Panc1 (cell line): ENCODE results near the gene ADCY3. TPM values are rescaled to one million over a fixed set of nuclear protein-coding genes. Genes with fewer than 3 reads are reported as not detected.

ENCODE experiments used
- ATAC-seq: fragments of 200-7000 bp; cut with Tn5 transposase; 2 replicates; pipeline ENCODE4 v1.9.1; 2020; ENCODE audit warnings: mild to moderate bottlenecking, moderate library complexity
- BruUV-seq: library from RNA; stranded (reverse); fragments of 400-500 nt; replicated peaks from 2 replicates; lab custom pipeline; 2021; lab: Mats Ljungman, UMichigan
- CTCF ChIA-PET: fragments of 300-600 bp; sonication (Branson Sonifier 250); formaldehyde crosslinking; loops from one replicate; lab custom pipeline; 2022; ENCODE audit warnings: antibody characterized with exemption; lab: Charles Lee
- POLR2A ChIA-PET: fragments of 300-600 bp; sonication (Branson Sonifier 250); formaldehyde crosslinking; loops from one replicate; lab custom pipeline; 2022; ENCODE audit warnings: antibody characterized with exemption; lab: Charles Lee
- DNase-seq: peaks from one replicate; pipeline ENCODE4 v3.0.0-alpha.2; 2010; ENCODE audit warnings: low read depth, low spot score
- H3K27ac ChIP-seq: 2 replicates; pipeline ENCODE4 v1.5.1; 2011; ENCODE audit warnings: mild to moderate bottlenecking, low read length, inconsistent platforms
- H3K27me3 ChIP-seq: fragments of 200-500 bp; sonication (Bioruptor generic); 2 replicates; pipeline ENCODE4 v1.6.0; 2014; ENCODE audit warnings: low read length, inconsistent platforms; ENCODE audit not compliant: control insufficient read depth, insufficient read depth
- H3K36me3 ChIP-seq: fragments of 200-500 bp; sonication (Bioruptor generic); 2 replicates; pipeline ENCODE4 v1.5.1; 2014; ENCODE audit warnings: inconsistent platforms, mild to moderate bottlenecking, low read length, moderate library complexity; ENCODE audit not compliant: control insufficient read depth, insufficient read depth
- H3K4me1 ChIP-seq: 2 replicates; pipeline ENCODE4 v1.5.1; 2011; ENCODE audit warnings: inconsistent platforms, mild to moderate bottlenecking, low read length, moderate library complexity; ENCODE audit not compliant: control insufficient read depth, insufficient read depth
- H3K4me3 ChIP-seq, 2 experiments: 2 replicates each; pipeline ENCODE4 v1.5.1; 2011 to 2012; ENCODE audit warnings: low read depth in 2 of 2, low read length in 2 of 2, mild to moderate bottlenecking in 2 of 2, inconsistent platforms in 1 of 2, moderate library complexity in 1 of 2
- H3K9me3 ChIP-seq: fragments of 200-500 bp; sonication (Bioruptor generic); 2 replicates; pipeline ENCODE4 v1.5.1; 2014; ENCODE audit warnings: low read depth, mild to moderate bottlenecking, inconsistent platforms, low read length, moderate library complexity; ENCODE audit not compliant: control insufficient read depth, insufficient read depth
- POLR2AphosphoS5 ChIP-seq: IDR thresholded peaks from 2 replicates; pipeline ENCODE4 v1.6.1; 2012; ENCODE audit warnings: mild to moderate bottlenecking, low read depth, low read length, moderate library complexity
- SIN3A ChIP-seq: IDR thresholded peaks from 2 replicates; pipeline ENCODE4 v1.6.1; 2012; ENCODE audit warnings: low read depth, mild to moderate bottlenecking, low read length, moderate library complexity, borderline replicate concordance; ENCODE audit not compliant: insufficient read depth
- TCF7L2 ChIP-seq: IDR thresholded peaks from 2 replicates; pipeline ENCODE4 v1.6.1; 2011; ENCODE audit warnings: mild to moderate bottlenecking, low read depth, low read length, inconsistent platforms
- in situ Hi-C: cut with HindIII; loops from 2 replicates; pipeline ENCODE4 v1.10.0; 2016; ENCODE audit warnings: low sequenced_read_pairs, low pct_unique_long_range_greater_than_20kb
- intact Hi-C: fragments of 100-400 bp; cut with micrococcal nuclease; formaldehyde crosslinking; loops from one replicate; pipeline ENCODE4 v1.10.0; 2022; ENCODE audit not compliant: unreplicated experiment
- total RNA-seq: library from RNA; stranded (reverse); gene quantifications from one replicate; pipeline ENCODE4 v1.2.1, GENCODE V29; 2021; ENCODE audit not compliant: unreplicated experiment
- TF ChIP-seq, protein P1 (sequence below), 2 experiments: IDR thresholded peaks; 2 replicates each; pipeline ENCODE4 v1.6.1; 2011 to 2012; ENCODE audit warnings: low read depth in 2 of 2, control low read depth in 1 of 2, low read length in 1 of 2, mild to moderate bottlenecking in 1 of 2, moderate library complexity in 1 of 2; ENCODE audit not compliant: insufficient read depth in 1 of 2
- TF ChIP-seq, protein P2 (sequence below): fragments of 450-650 bp; IDR thresholded peaks from 2 replicates; pipeline ENCODE4 v1.5.1; 2017; ENCODE audit warnings: mild to moderate bottlenecking

Gene ADCY3
- total RNA-seq, 1 experiment from 2014 or later: 34.1 TPM

DNA sequence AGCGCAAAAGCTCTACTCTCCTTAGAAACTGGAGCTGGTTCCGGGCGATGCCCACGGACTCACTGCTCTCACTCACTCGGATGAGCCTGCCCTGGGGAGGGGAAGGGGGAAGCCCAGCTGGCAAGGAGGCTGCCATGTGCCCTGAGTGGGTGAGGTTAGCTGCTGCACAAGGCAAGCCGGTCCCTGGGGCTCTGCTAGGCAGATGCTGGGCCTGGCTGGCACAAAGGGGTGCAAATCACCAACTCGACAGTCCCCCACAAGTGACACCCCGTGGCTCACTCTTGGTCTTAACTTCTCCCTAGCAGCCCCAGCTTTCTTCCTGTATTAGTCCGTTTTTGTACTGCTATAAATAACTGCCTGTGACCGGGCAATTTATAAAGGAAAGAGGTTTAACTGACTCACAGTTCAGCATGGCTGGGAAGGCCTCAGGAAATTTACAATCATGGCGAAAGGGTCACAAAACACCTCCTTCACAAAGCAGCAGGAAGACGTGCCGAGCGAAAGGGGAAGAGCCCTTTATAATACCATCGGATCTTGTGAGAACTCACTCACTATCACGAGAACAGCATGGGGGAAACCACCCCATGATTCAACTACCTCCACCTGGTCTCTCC is 33.2 kb downstream of the ADCY3 start:
- DNase-seq: no peak
- in situ Hi-C loops: no loop called here
- no peak; the same call in 1 of the 2 replicates for ATAC-seq
- H3K27me3 ChIP-seq: no peaks in the 10 kb centered on the region
- ChIA-PET CTCF (no interaction called here), POLR2A (no interaction called here)
- H3K9me3 ChIP-seq: no peaks in the 10 kb centered on the region
- H3K4me1 ChIP-seq: no peaks in the 10 kb centered on the region
- no TSS peak for BruUV-seq
- H3K4me3 ChIP-seq: no peak overlapping the region
- no peak overlapping the region for H3K27ac ChIP-seq
- TF ChIP-seq, protein P1, sequence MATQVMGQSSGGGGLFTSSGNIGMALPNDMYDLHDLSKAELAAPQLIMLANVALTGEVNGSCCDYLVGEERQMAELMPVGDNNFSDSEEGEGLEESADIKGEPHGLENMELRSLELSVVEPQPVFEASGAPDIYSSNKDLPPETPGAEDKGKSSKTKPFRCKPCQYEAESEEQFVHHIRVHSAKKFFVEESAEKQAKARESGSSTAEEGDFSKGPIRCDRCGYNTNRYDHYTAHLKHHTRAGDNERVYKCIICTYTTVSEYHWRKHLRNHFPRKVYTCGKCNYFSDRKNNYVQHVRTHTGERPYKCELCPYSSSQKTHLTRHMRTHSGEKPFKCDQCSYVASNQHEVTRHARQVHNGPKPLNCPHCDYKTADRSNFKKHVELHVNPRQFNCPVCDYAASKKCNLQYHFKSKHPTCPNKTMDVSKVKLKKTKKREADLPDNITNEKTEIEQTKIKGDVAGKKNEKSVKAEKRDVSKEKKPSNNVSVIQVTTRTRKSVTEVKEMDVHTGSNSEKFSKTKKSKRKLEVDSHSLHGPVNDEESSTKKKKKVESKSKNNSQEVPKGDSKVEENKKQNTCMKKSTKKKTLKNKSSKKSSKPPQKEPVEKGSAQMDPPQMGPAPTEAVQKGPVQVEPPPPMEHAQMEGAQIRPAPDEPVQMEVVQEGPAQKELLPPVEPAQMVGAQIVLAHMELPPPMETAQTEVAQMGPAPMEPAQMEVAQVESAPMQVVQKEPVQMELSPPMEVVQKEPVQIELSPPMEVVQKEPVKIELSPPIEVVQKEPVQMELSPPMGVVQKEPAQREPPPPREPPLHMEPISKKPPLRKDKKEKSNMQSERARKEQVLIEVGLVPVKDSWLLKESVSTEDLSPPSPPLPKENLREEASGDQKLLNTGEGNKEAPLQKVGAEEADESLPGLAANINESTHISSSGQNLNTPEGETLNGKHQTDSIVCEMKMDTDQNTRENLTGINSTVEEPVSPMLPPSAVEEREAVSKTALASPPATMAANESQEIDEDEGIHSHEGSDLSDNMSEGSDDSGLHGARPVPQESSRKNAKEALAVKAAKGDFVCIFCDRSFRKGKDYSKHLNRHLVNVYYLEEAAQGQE (IDR thresholded peaks at IDR 0.05; ENCODE audit: insufficient read depth in 1 of 2, low read depth in 2 of 2, low read length in 1 of 2): no peak
- TF ChIP-seq SIN3A: no peak
- no peak for TF ChIP-seq TCF7L2
- no peak for TF ChIP-seq POLR2AphosphoS5
- TF ChIP-seq, protein P2, sequence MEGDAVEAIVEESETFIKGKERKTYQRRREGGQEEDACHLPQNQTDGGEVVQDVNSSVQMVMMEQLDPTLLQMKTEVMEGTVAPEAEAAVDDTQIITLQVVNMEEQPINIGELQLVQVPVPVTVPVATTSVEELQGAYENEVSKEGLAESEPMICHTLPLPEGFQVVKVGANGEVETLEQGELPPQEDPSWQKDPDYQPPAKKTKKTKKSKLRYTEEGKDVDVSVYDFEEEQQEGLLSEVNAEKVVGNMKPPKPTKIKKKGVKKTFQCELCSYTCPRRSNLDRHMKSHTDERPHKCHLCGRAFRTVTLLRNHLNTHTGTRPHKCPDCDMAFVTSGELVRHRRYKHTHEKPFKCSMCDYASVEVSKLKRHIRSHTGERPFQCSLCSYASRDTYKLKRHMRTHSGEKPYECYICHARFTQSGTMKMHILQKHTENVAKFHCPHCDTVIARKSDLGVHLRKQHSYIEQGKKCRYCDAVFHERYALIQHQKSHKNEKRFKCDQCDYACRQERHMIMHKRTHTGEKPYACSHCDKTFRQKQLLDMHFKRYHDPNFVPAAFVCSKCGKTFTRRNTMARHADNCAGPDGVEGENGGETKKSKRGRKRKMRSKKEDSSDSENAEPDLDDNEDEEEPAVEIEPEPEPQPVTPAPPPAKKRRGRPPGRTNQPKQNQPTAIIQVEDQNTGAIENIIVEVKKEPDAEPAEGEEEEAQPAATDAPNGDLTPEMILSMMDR: no peak
- intact Hi-C loops: no loop called here
- no peaks in the 10 kb centered on the region for H3K36me3 ChIP-seq

DNA sequence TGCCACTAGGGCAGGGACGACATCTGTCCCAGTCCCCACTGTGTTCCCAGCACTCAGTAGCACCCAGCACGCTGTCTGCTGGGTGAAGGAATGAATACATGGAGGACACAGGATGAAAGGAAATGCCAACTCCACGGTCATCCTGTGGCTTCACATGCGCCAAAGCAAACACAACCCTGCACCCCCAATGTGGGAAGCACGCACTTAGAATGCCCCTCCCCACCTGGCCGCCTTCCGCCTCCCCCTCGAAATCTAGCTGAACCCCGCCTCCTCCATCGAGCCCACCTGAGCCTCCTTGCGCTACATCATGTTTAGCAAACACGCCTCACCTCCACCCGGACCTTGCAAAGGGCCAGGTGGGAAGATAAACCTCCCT is 33.9 kb downstream of the ADCY3 start:
- H3K9me3 ChIP-seq: no peaks in the 10 kb centered on the region
- DNase-seq (no peak), ATAC-seq (no peak)
- POLR2A ChIA-PET: no interaction called here
- H3K27me3 ChIP-seq: no peaks in the 10 kb centered on the region
- no peaks in the 10 kb centered on the region for H3K4me1 ChIP-seq
- H3K27ac ChIP-seq: no peak overlapping the region
- CTCF ChIA-PET: no interaction called here
- in situ Hi-C loops (no loop called here), intact Hi-C loops (no loop called here)
- H3K36me3 ChIP-seq: no peaks in the 10 kb centered on the region
- no TSS peak for BruUV-seq
- TF ChIP-seq TCF7L2: no peak
- no peak for TF ChIP-seq SIN3A
- TF ChIP-seq, protein P2: no peak
- TF ChIP-seq, protein P1 (IDR thresholded peaks at IDR 0.05; ENCODE audit: insufficient read depth in 1 of 2, low read depth in 2 of 2, low read length in 1 of 2): no peak
- no peak for TF ChIP-seq POLR2AphosphoS5
- H3K4me3 ChIP-seq: no peak overlapping the region
